Keratinocyte (primary cell): ENCODE results near the gene CACHD1. TPM values are rescaled to one million over a fixed set of nuclear protein-coding genes. Genes with fewer than 3 reads are reported as not detected.
A peak's percentile ranks its signal among the peaks of the same experiment; 100 is the strongest.

Source experiments
- DNase-seq: peaks from one replicate; pipeline ENCODE4 v3.0.0-alpha.2; 2011; ENCODE audit warnings: low read depth, missing footprints, low spot score
- FAIRE-seq: peaks from 2 replicates; lab custom pipeline; 2011; peaks lifted over from hg19 to GRCh38; lab: Jason Lieb, UNC
- H2AFZ ChIP-seq: 2 replicates; pipeline ENCODE4 v1.6.0; 2012; ENCODE audit warnings: low read length, control low read depth, inconsistent platforms; ENCODE audit not compliant: control insufficient read depth
- H3K27ac ChIP-seq: 2 replicates; pipeline ENCODE4 v1.5.1; 2011; ENCODE audit warnings: low read length; ENCODE audit not compliant: control insufficient read depth, insufficient read depth
- H3K27me3 ChIP-seq: 3 replicates; pipeline ENCODE4 v1.6.0; 2011; ENCODE audit warnings: low read length; ENCODE audit not compliant: control insufficient read depth, insufficient read depth; ENCODE audit errors: extremely low read depth
- H3K36me3 ChIP-seq, 2 experiments: 2 replicates in 1 of 2; 3 replicates in 1 of 2; pipeline ENCODE4 v1.5.1; 2011; ENCODE audit warnings: low read length in 2 of 2, mild to moderate bottlenecking in 1 of 2; ENCODE audit not compliant: control insufficient read depth in 2 of 2, insufficient read depth in 2 of 2; ENCODE audit errors: extremely low read depth in 1 of 2
- H3K4me1 ChIP-seq: 3 replicates; pipeline ENCODE4 v1.5.1; 2011; ENCODE audit warnings: low read length; ENCODE audit not compliant: control insufficient read depth, insufficient read depth; ENCODE audit errors: extremely low read depth
- H3K4me2 ChIP-seq: 3 replicates; pipeline ENCODE4 v1.6.0; 2011; ENCODE audit warnings: low read depth, low read length; ENCODE audit not compliant: control insufficient read depth, insufficient read depth; ENCODE audit errors: extremely low read depth
- H3K4me3 ChIP-seq, 3 experiments: fragments of 200-600 bp in 1 of 3; sonication (generic) in 1 of 3; 2 replicates in 2 of 3; 3 replicates in 1 of 3; pipeline ENCODE4 v1.5.1; 2011 to 2016; ENCODE audit warnings: low read length in 3 of 3, mild to moderate bottlenecking in 3 of 3, control low read depth in 2 of 3, inconsistent platforms in 1 of 3, low read depth in 1 of 3, mixed read lengths in 1 of 3, mixed run types in 1 of 3, moderate library complexity in 1 of 3; ENCODE audit not compliant: control insufficient read depth in 2 of 3, insufficient read depth in 2 of 3; ENCODE audit errors: extremely low read depth in 1 of 3
- H3K79me2 ChIP-seq: 2 replicates; pipeline ENCODE4 v1.6.0; 2012; ENCODE audit warnings: low read length; ENCODE audit not compliant: control insufficient read depth, insufficient read depth
- H3K9ac ChIP-seq: 3 replicates; pipeline ENCODE4 v1.6.0; 2011; ENCODE audit warnings: low read length; ENCODE audit not compliant: control insufficient read depth, insufficient read depth; ENCODE audit errors: extremely low read depth
- H3K9me1 ChIP-seq: 3 replicates; pipeline ENCODE4 v1.6.0; 2011; ENCODE audit warnings: low read length; ENCODE audit not compliant: control insufficient read depth, insufficient read depth; ENCODE audit errors: extremely low read depth
- H3K9me3 ChIP-seq: 2 replicates; pipeline ENCODE4 v1.5.1; 2012; ENCODE audit warnings: low read depth, low read length; ENCODE audit not compliant: control insufficient read depth
- H4K20me1 ChIP-seq: 3 replicates; pipeline ENCODE4 v1.6.0; 2011; ENCODE audit warnings: low read length; ENCODE audit not compliant: control insufficient read depth, insufficient read depth; ENCODE audit errors: extremely low read depth
- EZH2 ChIP-seq: IDR thresholded peaks from one replicate; pipeline ENCODE4 v1.6.1; 2012; ENCODE audit warnings: inconsistent platforms, mild to moderate bottlenecking, low read length, moderate library complexity
- dilution Hi-C: fragments of 300-500 bp; cut with MboI; formaldehyde crosslinking; loops from one replicate; pipeline ENCODE4 v1.7.0; 2020; ENCODE audit warnings: low sequenced_read_pairs; ENCODE audit not compliant: extremely low pct_ligation_motif_present
- polyA plus RNA-seq, 5 experiments: library from polyadenylated mRNA; depleted of rRNA in 3 of 5; stranded (reverse) in 3 of 5; stranded (forward) in 1 of 5; unstranded in 1 of 5; fragments of >200 nt; gene quantifications; 1 replicate in 1 of 5; 2 replicates in 3 of 5; 3 replicates in 1 of 5; pipeline versions ENCODE4 v1.2.1 to v1.2.3, GENCODE V29; 2011 to 2012; ENCODE audit warnings: missing spikeins in 2 of 5, low read depth in 1 of 5, low replicate concordance in 1 of 5
- TF ChIP-seq, protein P1 (sequence below), 3 experiments: IDR thresholded peaks in 1 of 3; conservative IDR thresholded peaks in 1 of 3; optimal IDR thresholded peaks in 1 of 3; 2 replicates in 2 of 3; 3 replicates in 1 of 3; pipeline versions ENCODE3 to v1.5.1; 2011; ENCODE audit warnings: low read length in 3 of 3, mild to moderate bottlenecking in 3 of 3, moderate library complexity in 2 of 3, control low read depth in 1 of 3, inconsistent platforms in 1 of 3; ENCODE audit not compliant: insufficient read depth in 2 of 3; ENCODE audit errors: extremely low read depth in 1 of 3

CACHD1 gene
- polyA plus RNA-seq, 1 donor (not counting 4 experiments of a cell fraction or from before 2014, with no cell fraction given), result 2.4 TPM

DNA sequence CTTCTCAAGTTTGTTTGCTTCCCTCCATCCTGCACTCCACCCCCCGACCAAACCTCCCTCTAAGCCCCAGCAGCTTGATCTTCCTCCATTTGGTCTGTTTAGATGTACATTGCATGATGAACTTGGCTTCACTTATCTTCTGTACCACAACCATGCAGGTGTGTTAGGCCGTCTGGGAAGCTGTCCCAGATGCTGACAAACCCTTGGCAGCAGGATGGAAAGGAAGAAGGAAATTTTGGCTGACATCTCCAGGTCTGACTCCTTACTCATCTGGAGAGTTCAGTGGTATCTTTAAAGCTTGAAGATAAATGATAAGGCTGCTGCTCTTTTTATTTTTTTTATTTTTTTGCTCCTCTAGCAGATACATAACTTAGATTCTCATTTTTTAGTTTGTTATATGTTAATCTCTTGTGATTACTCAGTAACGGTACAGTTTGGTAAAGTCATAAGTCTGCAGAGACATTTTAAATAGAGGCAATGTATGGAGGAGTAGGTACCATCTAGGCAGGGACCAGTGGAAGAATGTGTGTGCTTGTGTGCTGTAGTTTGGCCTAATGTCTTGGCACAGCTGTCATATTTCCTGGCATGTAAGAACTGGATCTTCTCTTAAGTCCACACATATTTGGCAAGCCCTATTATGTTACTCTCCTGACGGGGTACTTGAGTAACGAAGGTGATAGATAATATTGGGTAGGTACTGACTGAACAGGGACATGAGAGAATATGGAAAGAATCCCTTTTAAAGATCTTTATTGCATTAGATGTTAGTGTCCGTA lies 79.7 kb downstream of the CACHD1 start:
- no peak for TF ChIP-seq EZH2
- TF ChIP-seq, protein P1, sequence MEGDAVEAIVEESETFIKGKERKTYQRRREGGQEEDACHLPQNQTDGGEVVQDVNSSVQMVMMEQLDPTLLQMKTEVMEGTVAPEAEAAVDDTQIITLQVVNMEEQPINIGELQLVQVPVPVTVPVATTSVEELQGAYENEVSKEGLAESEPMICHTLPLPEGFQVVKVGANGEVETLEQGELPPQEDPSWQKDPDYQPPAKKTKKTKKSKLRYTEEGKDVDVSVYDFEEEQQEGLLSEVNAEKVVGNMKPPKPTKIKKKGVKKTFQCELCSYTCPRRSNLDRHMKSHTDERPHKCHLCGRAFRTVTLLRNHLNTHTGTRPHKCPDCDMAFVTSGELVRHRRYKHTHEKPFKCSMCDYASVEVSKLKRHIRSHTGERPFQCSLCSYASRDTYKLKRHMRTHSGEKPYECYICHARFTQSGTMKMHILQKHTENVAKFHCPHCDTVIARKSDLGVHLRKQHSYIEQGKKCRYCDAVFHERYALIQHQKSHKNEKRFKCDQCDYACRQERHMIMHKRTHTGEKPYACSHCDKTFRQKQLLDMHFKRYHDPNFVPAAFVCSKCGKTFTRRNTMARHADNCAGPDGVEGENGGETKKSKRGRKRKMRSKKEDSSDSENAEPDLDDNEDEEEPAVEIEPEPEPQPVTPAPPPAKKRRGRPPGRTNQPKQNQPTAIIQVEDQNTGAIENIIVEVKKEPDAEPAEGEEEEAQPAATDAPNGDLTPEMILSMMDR (optimal IDR thresholded peaks at IDR 0.05 in 1 of 3, IDR thresholded peaks at IDR 0.05 in 1 of 3, conservative IDR thresholded peaks at IDR 0.05 in 1 of 3; ENCODE audit: extremely low read depth in 1 of 3, insufficient read depth in 2 of 3, low read length in 3 of 3), result no peak
- Histone ChIP-seq H3K36me3 (no peaks in the 10 kb centered on the region), H3K4me1 (no peaks in the 10 kb centered on the region), H4K20me1 (no peaks in the 10 kb centered on the region), H3K4me2 (no peak overlapping the region), H3K9me3 (no peaks in the 10 kb centered on the region), H3K4me3 (no peak overlapping the region), H3K9me1 (no peaks in the 10 kb centered on the region), H3K9ac (no peak overlapping the region), H2AFZ (no peak overlapping the region), H3K27me3 (no peaks in the 10 kb centered on the region), H3K27ac (no peak overlapping the region), H3K79me2 (no peaks in the 10 kb centered on the region)
- no peak for DNase-seq
- FAIRE-seq, result peak; percentile 46
- dilution Hi-C loops, result no loop called here

DNA sequence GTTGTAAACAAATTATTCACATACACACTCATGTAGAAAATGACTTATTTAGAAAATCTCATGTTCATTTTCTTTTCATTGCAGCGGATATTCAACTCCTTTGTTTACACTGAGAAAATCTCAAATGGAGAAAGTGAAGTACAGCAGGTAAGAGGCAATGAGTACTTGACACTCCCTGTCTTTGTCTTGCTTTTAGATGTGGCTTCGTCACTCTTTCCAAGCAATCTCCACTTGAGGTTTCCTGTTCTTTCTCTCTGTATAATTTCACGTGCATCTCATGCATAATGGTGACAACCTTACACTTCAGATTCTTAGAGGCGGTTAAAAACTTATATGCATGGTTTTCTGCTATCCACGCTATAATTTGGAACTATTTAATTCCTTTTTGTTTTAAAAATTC lies 80.6 kb downstream of the CACHD1 start:
- H3K9ac ChIP-seq, result no peak overlapping the region
- no peaks in the 10 kb centered on the region for H3K4me1 ChIP-seq
- dilution Hi-C loops, result no loop called here
- no peak overlapping the region for H2AFZ ChIP-seq
- H3K4me2 ChIP-seq, result no peak overlapping the region
- H3K9me1 ChIP-seq, result no peaks in the 10 kb centered on the region
- TF ChIP-seq, protein P1 (optimal IDR thresholded peaks at IDR 0.05 in 1 of 3, IDR thresholded peaks at IDR 0.05 in 1 of 3, conservative IDR thresholded peaks at IDR 0.05 in 1 of 3; ENCODE audit: extremely low read depth in 1 of 3, insufficient read depth in 2 of 3, low read length in 3 of 3), result no peak
- no peak for TF ChIP-seq EZH2
- H4K20me1 ChIP-seq, result no peaks in the 10 kb centered on the region
- H3K9me3 ChIP-seq, result no peaks in the 10 kb centered on the region
- no peaks in the 10 kb centered on the region for H3K36me3 ChIP-seq
- FAIRE-seq (no peak), DNase-seq (no peak)
- H3K4me3 ChIP-seq, result no peak overlapping the region
- H3K79me2 ChIP-seq, result no peaks in the 10 kb centered on the region
- no peaks in the 10 kb centered on the region for H3K27me3 ChIP-seq
- no peak overlapping the region for H3K27ac ChIP-seq
